GM12892 (cell line): ENCODE data around the gene CLDN9. TPM values are rescaled to one million over a fixed set of nuclear protein-coding genes. Genes with fewer than 3 reads are reported as not detected.

Experiments
- DNase-seq: peaks from one replicate; pipeline ENCODE4 v3.0.0; 2011; ENCODE audit not compliant: insufficient read length
- FAIRE-seq: peaks from 2 replicates; lab custom pipeline; 2011; peaks lifted over from hg19 to GRCh38; lab: Jason Lieb, UNC
- POLR2A ChIP-seq: IDR thresholded peaks from 2 replicates; pipeline ENCODE4 v1.6.1; 2011; ENCODE audit warnings: low read depth, low read length, control low read depth
- POLR2AphosphoS5 ChIP-seq: IDR thresholded peaks from 2 replicates; pipeline ENCODE4 v1.6.1; 2011; ENCODE audit warnings: low read depth, low read length, control low read depth
- TAF1 ChIP-seq: IDR thresholded peaks from 2 replicates; pipeline ENCODE4 v1.6.1; 2011; ENCODE audit warnings: low read depth, mild to moderate bottlenecking, control low read depth, low read length, borderline replicate concordance
- polyA plus RNA-seq: library from polyadenylated mRNA; unstranded; fragments of >200 nt; gene quantifications from one replicate; pipeline ENCODE4 v1.2.1, GENCODE V29; 2012; ENCODE audit warnings: missing spikeins, inconsistent platforms; ENCODE audit not compliant: missing spikeins

The CLDN9 gene
- not detected for polyA plus RNA-seq

DNA sequence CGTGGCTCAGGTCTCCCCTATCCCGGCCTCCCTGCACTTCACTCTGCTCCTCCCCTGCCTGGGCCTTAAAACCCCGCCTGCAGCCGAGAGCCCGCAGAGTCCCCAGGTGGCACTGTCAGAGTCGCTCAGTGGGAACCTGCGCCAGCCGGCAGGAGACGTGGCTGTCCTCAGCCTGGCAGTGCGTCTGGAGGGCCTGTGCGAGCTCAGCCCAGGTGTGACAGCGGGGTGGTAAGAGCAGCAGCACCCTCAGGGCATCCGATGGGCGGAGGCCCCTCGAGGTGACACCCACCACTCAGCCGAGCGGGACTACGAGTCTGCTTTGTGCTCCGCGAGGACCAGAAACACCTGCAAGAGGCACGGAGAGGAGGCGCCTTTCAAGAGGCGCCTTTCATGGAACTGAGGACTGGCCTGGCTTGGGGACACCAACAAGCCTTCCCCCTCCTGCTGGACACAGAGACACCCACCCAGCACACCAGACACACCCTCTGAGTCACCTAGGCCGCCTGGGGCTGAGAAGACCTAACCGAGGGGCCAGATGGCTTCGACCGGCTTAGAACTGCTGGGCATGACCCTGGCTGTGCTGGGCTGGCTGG, at the start of gene CLDN9:
TSS of gene CLDN9 (plus strand) at position 96 of the 593 bp plus-strand sequence. CDS start at position 536, 440 bp downstream.
- no peak for TF ChIP-seq POLR2A
- TF ChIP-seq TAF1: no peak
- TF ChIP-seq POLR2AphosphoS5: no peak
- no peak for DNase-seq

DNA sequence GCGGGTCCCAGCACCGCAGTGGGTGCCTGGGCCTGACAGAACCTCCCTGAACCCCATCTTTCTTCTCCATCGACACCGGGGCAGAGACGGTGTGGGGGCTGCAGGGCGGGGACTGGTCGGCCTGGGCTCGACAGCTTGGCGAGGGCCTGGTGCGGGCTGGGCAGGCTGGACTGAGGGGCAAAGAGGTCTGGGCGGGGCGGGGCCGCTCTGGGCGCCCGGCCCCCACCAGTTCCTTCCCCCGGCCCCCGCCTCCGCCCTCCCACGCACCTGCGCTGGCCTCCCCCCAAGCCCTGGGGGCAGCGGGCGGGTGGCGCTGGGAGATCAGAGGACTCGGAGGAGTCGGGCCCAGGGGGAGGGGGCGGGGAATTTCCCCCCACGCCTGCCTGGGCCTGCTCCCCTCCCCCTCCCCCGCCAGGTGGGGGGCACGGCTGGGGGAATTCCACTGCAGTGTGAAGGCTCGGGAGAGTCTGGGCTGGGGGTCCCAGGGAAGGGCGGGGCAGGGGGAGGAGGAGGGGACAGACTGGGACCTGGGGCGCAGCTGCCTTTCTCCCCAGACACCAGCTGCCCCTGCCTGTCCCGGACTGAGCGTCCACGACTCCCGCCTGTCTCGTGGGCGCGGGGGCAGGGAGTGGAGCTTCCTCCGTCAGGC, 49.5 kb upstream of the CLDN9 start:
- TF ChIP-seq POLR2AphosphoS5: no peak
- no peak for TF ChIP-seq TAF1
- no peak for TF ChIP-seq POLR2A

More for the DNA sequence above, at the start of gene CLDN9:
- no peak for FAIRE-seq

GRCh38 chr16:2963723-2964474, 48.8 kb upstream of the CLDN9 start, which contains the start of gene KREMEN2:
TSS of gene KREMEN2 (plus strand) at chr16:2964275. CDS start at chr16:2964521, 246 bp downstream.
- DNase-seq (no peak), FAIRE-seq (peak; percentile 5)
- TF ChIP-seq TAF1 (no peak), POLR2A (no peak), POLR2AphosphoS5 (no peak)

More for the DNA sequence above, 49.5 kb upstream of the CLDN9 start:
- no peak for DNase-seq
- peak; percentile 5 for FAIRE-seq

- DNase-seq (peak; percentile 76), FAIRE-seq (no peak)
- TF ChIP-seq TAF1 (no peak), POLR2AphosphoS5 (no peak), POLR2A (no peak)
These were observed 48.0 kb upstream of the CLDN9 start for GRCh38 chr16:2964475-2965336.

DNA sequence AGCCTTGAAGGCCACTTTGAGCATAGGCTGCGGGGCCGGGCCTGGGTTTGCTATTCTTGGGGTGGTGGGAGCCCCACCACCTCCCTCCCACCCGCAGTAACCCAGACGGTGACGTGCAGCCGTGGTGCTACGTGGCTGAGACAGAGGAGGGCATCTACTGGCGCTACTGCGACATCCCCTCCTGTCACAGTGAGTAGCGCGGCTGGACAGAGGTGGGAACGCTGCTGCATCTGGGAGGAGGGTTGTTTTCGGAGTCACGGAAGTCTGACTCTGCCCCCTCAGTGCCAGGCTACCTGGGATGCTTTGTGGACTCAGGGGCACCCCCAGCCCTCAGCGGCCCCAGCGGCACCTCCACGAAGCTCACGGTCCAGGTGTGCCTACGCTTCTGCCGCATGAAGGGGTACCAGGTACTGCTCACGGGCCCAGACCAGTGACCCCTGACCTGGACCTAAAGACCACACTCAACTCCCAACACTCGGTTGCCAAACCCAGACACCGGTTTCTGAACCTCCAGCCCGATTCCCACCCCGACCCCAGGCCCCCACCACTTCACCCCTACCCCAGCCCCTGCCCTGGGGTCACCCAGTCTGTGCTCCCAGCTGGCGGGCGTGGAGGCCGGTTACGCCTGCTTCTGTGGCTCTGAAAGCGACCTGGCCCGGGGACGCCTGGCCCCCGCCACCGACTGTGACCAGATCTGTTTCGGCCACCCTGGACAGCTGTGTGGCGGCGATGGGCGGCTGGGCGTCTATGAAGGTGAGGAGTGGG, 46.5 kb upstream of the CLDN9 start:
- DNase-seq: no peak
- TF ChIP-seq POLR2A (no peak), TAF1 (no peak), POLR2AphosphoS5 (no peak)
- FAIRE-seq: no peak

- TF ChIP-seq POLR2AphosphoS5 (no peak), POLR2A (no peak), TAF1 (no peak)
- no peak for FAIRE-seq
- DNase-seq: no peak
These were observed 45.9 kb upstream of the CLDN9 start for GRCh38 chr16:2966808-2967191.

GRCh38 chr16:2967211-2967631, 45.5 kb upstream of the CLDN9 start:
- TF ChIP-seq POLR2A (no peak), TAF1 (no peak), POLR2AphosphoS5 (no peak)
- DNase-seq: no peak
- FAIRE-seq: no peak

GRCh38 chr16:2967721-2968161, 45.0 kb upstream of the CLDN9 start:
- no peak for DNase-seq
- no peak for TF ChIP-seq TAF1
- no peak for TF ChIP-seq POLR2AphosphoS5
- TF ChIP-seq POLR2A: no peak
- FAIRE-seq: no peak

DNA sequence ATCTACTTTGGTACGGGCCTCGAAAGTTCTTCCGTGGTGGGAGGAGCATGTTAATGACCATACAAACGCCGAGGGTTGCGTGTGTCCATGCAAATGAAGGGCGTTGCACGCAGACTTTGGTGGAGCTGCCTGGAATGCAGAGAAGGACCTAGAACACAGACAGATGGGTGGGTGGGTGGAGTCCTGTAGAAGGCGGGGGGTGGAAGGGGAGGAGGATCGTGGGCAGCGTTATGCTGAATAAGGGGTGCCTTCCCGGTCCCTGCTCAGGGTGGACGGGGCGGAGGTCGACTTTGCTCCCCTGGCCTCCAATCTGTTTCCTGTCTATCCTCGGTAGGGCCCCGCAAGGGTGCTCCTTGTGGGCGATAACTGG, 44.4 kb upstream of the CLDN9 start:
- FAIRE-seq (no peak), DNase-seq (no peak)
- TF ChIP-seq POLR2AphosphoS5 (no peak), POLR2A (no peak), TAF1 (no peak)
